ENCODE data around the gene USB1.

USB1 gene

DNA sequence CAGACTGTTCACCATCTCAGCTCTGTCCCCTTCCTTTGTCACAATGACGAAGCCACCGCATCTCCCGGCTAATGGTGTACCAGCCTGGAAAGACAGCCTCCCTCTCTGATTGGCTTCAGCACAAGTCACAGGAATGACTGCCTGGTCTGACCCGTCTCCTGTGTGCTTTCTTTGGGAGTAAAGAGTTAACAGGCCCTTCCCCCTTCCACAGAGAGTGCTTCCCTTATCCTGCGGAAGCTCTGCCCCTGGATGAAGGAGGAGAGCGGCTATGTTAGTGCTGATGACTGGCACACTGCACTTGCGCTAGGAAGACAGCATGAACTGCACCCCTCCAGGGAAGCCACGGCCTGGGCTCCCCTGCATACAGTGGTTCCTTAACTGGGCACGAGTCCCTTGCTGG, 11.3 kb downstream of the USB1 start:
- DNase-seq (ENCODE audit: low read depth), result no peak
- TF ChIP-seq, protein P1, sequence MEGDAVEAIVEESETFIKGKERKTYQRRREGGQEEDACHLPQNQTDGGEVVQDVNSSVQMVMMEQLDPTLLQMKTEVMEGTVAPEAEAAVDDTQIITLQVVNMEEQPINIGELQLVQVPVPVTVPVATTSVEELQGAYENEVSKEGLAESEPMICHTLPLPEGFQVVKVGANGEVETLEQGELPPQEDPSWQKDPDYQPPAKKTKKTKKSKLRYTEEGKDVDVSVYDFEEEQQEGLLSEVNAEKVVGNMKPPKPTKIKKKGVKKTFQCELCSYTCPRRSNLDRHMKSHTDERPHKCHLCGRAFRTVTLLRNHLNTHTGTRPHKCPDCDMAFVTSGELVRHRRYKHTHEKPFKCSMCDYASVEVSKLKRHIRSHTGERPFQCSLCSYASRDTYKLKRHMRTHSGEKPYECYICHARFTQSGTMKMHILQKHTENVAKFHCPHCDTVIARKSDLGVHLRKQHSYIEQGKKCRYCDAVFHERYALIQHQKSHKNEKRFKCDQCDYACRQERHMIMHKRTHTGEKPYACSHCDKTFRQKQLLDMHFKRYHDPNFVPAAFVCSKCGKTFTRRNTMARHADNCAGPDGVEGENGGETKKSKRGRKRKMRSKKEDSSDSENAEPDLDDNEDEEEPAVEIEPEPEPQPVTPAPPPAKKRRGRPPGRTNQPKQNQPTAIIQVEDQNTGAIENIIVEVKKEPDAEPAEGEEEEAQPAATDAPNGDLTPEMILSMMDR (IDR thresholded peaks at IDR 0.05; ENCODE audit: low read depth, low read length, missing control alignments), result no peak
- H3K4me3 ChIP-seq (ENCODE audit: low read depth, low read length), result no peak overlapping the region

DNA sequence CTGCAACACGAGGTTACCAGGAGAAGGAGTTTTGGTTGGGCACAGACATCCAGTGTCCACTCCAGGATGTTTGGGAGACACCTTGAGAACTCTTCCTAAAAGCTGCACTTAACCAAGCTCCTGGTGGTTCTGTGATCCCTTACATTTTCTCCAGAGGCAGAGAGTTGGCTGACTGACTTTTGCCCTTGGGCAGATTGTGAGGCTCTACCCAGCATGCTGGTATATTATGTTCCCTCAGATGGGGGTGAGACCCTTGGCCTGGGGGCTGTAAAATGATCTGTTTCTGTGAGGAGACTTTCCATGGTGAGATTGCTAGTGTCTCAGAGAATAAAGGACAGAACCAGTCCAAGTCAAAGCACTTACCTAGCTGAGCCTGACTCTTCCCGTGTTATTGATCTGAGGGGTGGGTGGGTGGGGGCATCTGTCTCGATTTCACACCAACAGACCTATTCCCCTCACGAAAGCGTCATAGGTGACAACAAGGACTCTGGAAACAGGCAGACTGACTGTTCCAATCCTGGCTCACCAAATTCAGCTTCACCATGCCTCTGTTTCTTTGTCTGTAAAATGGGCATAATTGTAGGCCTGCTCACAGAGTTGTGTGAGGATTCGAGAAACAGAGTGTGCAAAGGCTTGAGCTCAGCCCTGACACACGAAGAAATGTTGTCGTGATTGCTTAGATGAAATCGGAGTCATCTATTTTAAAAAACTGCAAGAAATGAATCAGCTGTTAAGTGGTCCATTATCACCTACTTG, 12.2 kb downstream of the USB1 start:
- H3K4me3 ChIP-seq (ENCODE audit: low read depth, low read length), result no peak overlapping the region
- DNase-seq (ENCODE audit: low read depth), result no peak
- TF ChIP-seq, protein P1 (IDR thresholded peaks at IDR 0.05; ENCODE audit: low read depth, low read length, missing control alignments), result no peak

DNA sequence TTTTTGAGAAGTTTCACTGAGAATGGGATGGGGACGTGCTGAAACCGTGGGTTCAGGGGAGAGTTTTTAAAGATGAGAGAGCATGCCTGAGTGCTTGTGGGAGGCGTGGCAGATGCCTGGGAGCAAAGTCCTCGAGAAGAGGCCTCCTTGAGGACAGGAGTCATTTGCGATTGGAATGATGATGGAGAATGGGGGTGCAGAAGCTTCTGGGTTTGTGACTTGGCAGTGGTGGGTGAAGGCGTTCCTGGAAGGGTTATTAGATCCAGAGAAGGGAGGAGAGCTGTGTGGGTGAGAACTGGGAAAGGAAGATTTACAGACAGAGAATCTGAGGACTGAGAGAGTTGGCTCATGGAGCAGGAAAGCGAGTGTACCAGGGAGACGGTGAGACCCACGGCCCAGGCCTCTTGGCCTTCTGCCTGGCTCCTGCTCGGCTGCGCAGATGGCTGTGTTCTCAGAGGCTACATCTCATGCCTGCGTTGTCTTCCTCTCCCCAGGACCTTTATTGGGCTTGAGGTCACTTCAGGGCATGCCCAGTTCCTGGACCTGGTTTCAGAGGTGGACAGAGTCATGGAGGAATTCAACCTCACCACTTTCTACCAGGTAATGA, 15.7 kb downstream of the USB1 start:
- DNase-seq (ENCODE audit: low read depth), result no peak
- TF ChIP-seq, protein P1 (IDR thresholded peaks at IDR 0.05; ENCODE audit: low read depth, low read length, missing control alignments), result no peak
- H3K4me3 ChIP-seq (ENCODE audit: low read depth, low read length), result no peak overlapping the region

DNA sequence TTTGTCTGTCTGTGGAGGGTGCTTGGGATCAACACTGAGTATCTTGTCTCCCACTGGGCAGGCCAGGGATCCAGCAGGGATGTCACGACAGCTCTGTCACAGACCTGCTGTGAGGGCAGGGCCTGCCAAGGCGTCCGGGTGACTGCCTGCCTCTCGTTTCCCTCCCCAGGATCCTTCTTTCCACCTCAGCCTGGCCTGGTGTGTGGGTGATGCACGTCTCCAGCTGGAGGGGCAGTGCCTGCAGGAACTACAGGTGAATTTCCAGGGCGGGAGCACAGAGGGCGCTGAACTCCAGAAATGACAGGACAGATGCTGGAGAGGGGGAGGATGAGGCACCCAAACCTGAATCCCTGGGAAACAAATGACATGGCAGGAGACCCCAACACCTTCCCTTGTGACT, 17.6 kb downstream of the USB1 start:
- TF ChIP-seq, protein P1 (IDR thresholded peaks at IDR 0.05; ENCODE audit: low read depth, low read length, missing control alignments), result no peak
- no peak for DNase-seq (ENCODE audit: low read depth)
- no peak overlapping the region for H3K4me3 ChIP-seq (ENCODE audit: low read depth, low read length)

DNA sequence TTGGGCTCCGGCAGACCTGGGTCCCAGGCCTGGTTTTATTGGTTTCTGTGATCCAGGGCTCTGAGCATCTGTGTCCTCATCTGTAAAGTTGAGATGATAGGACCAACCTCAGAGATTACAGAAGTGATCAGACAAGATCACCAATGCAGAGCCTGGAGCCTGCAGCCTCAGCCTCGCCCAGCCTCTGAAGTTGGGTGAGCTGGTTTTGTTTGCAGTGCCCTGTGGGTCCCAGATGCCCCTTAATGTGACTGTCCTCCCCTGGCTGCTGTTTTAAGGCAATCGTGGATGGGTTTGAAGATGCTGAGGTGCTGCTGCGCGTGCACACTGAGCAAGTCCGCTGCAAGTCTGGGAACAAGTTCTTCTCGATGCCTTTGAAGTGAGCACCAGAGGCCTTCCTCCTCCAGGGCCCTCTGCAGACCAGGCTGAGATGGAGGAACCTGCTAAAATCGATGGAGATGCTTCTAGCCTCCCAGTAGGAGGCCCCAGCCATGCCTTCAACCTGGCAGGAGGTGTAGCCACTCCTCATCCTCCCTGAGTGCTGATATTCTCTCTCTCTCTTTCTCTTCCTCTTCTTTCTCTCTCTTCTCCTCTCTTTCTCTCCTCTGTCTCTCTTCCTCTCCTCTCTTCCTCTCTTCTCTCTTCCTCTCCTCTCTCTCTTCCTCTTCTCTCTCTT, 18.8 kb downstream of the USB1 start:
- H3K4me3 ChIP-seq (ENCODE audit: low read depth, low read length), result no peak overlapping the region
- DNase-seq (ENCODE audit: low read depth), result no peak
- TF ChIP-seq, protein P1 (IDR thresholded peaks at IDR 0.05; ENCODE audit: low read depth, low read length, missing control alignments), result no peak

DNA sequence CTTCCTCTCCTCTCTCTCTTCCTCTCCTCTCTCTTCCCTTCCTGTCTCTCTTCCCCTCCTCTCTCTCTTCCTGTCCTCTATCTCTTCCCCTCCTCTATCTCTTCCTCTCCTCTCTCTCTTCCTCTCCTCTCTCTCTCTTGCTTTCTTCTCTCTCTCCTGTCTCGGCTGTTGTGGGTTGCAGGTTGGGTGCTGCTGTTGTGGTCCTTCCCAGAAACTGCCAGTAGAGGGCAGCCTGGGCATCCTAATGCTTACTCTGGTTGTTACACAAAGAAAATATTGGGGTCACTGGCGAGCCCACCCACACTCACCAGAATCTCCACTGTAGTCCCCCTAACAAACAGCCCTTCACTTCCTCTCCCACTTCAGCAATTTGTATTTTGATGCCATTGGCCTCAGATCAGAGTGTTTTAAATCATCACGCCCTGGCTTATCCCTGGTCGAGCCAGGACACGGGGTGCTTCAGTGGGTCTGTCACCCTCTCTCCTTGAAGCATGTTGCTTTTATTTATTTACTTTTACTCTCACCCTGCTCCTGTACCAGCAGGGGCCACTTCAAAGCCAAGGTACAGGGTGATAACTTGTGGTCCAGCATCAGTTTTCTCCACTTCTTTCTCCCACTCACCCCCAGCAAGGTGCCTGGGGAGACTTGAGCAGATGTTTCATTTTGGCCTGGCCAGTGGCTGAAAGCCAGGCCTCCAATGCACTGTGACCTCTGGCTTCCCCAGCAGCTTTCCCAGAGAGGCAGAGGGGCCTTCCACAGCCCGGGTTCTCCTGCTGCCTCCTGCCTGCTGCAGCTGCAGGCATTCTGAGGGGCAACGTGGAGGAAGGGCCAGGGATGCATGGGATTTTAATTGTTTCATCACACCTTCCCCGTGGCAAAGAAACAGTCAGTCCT, 19.7 kb downstream of the USB1 start:
- TF ChIP-seq, protein P1 (IDR thresholded peaks at IDR 0.05; ENCODE audit: low read depth, low read length, missing control alignments), result peak; percentile 76
- DNase-seq (ENCODE audit: low read depth), result no peak
- H3K4me3 ChIP-seq (ENCODE audit: low read depth, low read length), result no peak overlapping the region

Measured in GM12864 (cell line).